DND-41 (cell line): ENCODE results near the gene CCDC80.

Experiments used
- EZH2 ChIP-seq: IDR thresholded peaks from 3 replicates; pipeline ENCODE4 v1.6.1; 2012; ENCODE audit warnings: borderline replicate concordance, low read depth, mild to moderate bottlenecking, moderate library complexity, low read length, inconsistent platforms; ENCODE audit not compliant: severe bottlenecking
- TF ChIP-seq, protein P1 (sequence below): IDR thresholded peaks from 2 replicates; pipeline ENCODE4 v1.5.1; 2012; ENCODE audit warnings: borderline replicate concordance, low read length, moderate library complexity, mild to moderate bottlenecking; ENCODE audit not compliant: poor library complexity, severe bottlenecking; ENCODE audit errors: extremely low read depth

DNA sequence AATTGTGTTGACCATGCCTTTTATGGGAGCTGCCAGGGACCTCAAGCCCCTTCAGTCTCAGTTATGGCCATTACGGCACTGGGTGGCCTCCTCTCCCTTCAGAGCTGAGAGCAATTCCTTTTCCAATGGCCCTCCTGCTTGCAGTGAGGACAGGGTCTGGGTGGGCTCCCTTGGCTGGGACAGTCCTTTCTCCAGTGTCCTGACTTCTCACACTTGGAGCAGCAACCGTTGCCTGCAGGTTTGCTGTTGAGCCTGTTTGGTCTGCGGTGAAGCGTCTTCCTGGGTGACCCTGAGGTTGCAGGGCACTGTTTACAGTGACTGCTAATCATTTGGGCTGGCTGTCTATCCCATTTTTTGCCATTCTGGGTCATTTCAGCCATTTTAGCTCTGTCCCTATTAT lies 3.5 kb upstream of the CCDC80 start:
- TF ChIP-seq, protein P1, sequence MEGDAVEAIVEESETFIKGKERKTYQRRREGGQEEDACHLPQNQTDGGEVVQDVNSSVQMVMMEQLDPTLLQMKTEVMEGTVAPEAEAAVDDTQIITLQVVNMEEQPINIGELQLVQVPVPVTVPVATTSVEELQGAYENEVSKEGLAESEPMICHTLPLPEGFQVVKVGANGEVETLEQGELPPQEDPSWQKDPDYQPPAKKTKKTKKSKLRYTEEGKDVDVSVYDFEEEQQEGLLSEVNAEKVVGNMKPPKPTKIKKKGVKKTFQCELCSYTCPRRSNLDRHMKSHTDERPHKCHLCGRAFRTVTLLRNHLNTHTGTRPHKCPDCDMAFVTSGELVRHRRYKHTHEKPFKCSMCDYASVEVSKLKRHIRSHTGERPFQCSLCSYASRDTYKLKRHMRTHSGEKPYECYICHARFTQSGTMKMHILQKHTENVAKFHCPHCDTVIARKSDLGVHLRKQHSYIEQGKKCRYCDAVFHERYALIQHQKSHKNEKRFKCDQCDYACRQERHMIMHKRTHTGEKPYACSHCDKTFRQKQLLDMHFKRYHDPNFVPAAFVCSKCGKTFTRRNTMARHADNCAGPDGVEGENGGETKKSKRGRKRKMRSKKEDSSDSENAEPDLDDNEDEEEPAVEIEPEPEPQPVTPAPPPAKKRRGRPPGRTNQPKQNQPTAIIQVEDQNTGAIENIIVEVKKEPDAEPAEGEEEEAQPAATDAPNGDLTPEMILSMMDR = no peak
- no peak for TF ChIP-seq EZH2
